Lung (tissue), 12 donors: ENCODE data around the gene GPC5. TPM values are rescaled to one million over a fixed set of nuclear protein-coding genes. Genes with fewer than 3 reads are reported as not detected.

Source experiments
- ATAC-seq: fragments of 200-7000 bp; cut with Tn5 transposase; one replicate; pipeline ENCODE4 v1.9.1; 2020; ENCODE audit warnings: moderate number of reproducible peaks; ENCODE audit not compliant: insufficient read depth, low FRiP score
- DNase-seq, 3 donors: peaks; one replicate each; pipeline ENCODE4 v3.0.0-alpha.2; 2013 to 2017
- H3K27ac ChIP-seq, 2 donors: one replicate each; pipeline ENCODE4 v1.5.1; 2013; ENCODE audit warnings: mild to moderate bottlenecking in 2 of 2, moderate library complexity in 2 of 2, control low read depth in 1 of 2, inconsistent platforms in 1 of 2, low read depth in 1 of 2, low read length in 1 of 2
- H3K27me3 ChIP-seq, 3 donors: one replicate each; pipeline ENCODE4 v1.5.1; 2013; ENCODE audit warnings: low read length in 2 of 3; ENCODE audit not compliant: control insufficient read depth in 3 of 3, insufficient read depth in 3 of 3
- H3K36me3 ChIP-seq, 4 donors: one replicate each; pipeline ENCODE4 v1.5.1; 2013; ENCODE audit warnings: low read length in 4 of 4, mild to moderate bottlenecking in 1 of 4, moderate library complexity in 1 of 4; ENCODE audit not compliant: control insufficient read depth in 4 of 4, insufficient read depth in 4 of 4
- H3K4me1 ChIP-seq, 5 donors: one replicate each; pipeline ENCODE4 v1.5.1; 2013; ENCODE audit warnings: low read length in 5 of 5, mild to moderate bottlenecking in 2 of 5, moderate library complexity in 1 of 5; ENCODE audit not compliant: control insufficient read depth in 5 of 5, insufficient read depth in 5 of 5
- H3K4me3 ChIP-seq: one replicate; pipeline ENCODE4 v1.5.1; 2013; ENCODE audit warnings: mild to moderate bottlenecking, control low read depth, moderate library complexity
- H3K9ac ChIP-seq, 2 donors: one replicate each; pipeline ENCODE4 v1.5.1; 2013; ENCODE audit warnings: low read length in 2 of 2, control low read depth in 1 of 2; ENCODE audit not compliant: insufficient read depth in 1 of 2
- H3K9me3 ChIP-seq, 4 donors: one replicate each; pipeline ENCODE4 v1.5.1; 2013; ENCODE audit warnings: low read length in 3 of 4, mild to moderate bottlenecking in 1 of 4, moderate library complexity in 1 of 4; ENCODE audit not compliant: control insufficient read depth in 4 of 4, insufficient read depth in 3 of 4
- WGBS, 2 donors: extraction: QIAGEN DNeasy Blood & Tissue Kit; methylation state at CpG; one replicate each; pipeline ENCODE4 v1.1.7; 2013; 5-methylcytosine and 5-hydroxymethylcytosine counted together
- polyA plus RNA-seq, 2 donors: library from polyadenylated mRNA; stranded (reverse); fragments of 200-250 nt; gene quantifications; one replicate each; pipeline ENCODE4 v1.2.1, GENCODE V29; 2013
- total RNA-seq, 2 donors: library from RNA; depleted of rRNA in 1 of 2; stranded (reverse); fragments of >200 nt in 1 of 2; gene quantifications; one replicate each; pipeline ENCODE4 v1.2.1, GENCODE V29; 2014 to 2021
- TF ChIP-seq, protein P1 (sequence below): IDR thresholded peaks from 2 replicates; pipeline ENCODE4 v1.5.1; 2012; ENCODE audit warnings: mild to moderate bottlenecking; ENCODE audit errors: control extremely low read depth, extremely low read depth
- donor health status: control.
- donor health status: control.
- donor health status: Bipolar disorder and iron deficiency.
- donor health status: healthy.
- donor health status: DM: yes; HTN: yes; CAD: no.

GPC5 gene
- total and polyA plus RNA-seq, 4 donors, result 0.55 to 37.3 (median 4.4) TPM

- Histone ChIP-seq H3K9ac (no peak overlapping the region), H3K36me3 (no peaks in the 10 kb centered on the region), H3K27me3 (no peaks in the 10 kb centered on the region), H3K4me1 (no peaks in the 10 kb centered on the region), H3K4me3 (no peak overlapping the region), H3K27ac (no peak overlapping the region), H3K9me3 (no peaks in the 10 kb centered on the region)
- peak; percentile 66 to 94 (median 90) for DNase-seq
- 79 to 88% methylated on average over 2 of the region's 2 CpGs for WGBS, 2 donors
- ATAC-seq, result no peak
- TF ChIP-seq, protein P1, sequence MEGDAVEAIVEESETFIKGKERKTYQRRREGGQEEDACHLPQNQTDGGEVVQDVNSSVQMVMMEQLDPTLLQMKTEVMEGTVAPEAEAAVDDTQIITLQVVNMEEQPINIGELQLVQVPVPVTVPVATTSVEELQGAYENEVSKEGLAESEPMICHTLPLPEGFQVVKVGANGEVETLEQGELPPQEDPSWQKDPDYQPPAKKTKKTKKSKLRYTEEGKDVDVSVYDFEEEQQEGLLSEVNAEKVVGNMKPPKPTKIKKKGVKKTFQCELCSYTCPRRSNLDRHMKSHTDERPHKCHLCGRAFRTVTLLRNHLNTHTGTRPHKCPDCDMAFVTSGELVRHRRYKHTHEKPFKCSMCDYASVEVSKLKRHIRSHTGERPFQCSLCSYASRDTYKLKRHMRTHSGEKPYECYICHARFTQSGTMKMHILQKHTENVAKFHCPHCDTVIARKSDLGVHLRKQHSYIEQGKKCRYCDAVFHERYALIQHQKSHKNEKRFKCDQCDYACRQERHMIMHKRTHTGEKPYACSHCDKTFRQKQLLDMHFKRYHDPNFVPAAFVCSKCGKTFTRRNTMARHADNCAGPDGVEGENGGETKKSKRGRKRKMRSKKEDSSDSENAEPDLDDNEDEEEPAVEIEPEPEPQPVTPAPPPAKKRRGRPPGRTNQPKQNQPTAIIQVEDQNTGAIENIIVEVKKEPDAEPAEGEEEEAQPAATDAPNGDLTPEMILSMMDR, result no peak
These were observed 640.5 kb downstream of the GPC5 start for GRCh38 chr13:92038905-92039304.

DNA sequence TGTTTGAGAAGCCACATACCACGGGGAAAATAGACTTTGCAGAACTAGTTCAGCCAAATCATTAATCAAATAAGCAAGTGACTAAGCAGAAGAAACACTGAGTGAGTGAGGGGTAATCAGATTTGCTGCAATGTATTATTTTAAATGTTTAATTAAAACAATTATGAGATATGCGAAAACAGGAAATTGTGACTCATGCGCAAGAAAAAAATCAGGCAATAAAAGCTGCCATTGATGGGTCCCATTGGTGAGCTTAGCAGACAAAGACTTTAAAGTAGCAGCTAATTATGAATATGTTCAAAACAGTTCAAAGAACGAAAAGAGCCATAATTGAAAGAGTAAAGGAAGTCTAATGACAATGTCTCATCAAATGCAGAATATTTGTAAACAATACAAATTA lies 644.1 kb downstream of the GPC5 start:
- DNase-seq (peak in 2 of 3 donors; percentile 45 to 59), ATAC-seq (no peak)
- TF ChIP-seq, protein P1, result no peak
- Histone ChIP-seq H3K36me3 (no peaks in the 10 kb centered on the region), H3K27ac (no peak overlapping the region), H3K27me3 (no peaks in the 10 kb centered on the region), H3K4me1 (no peaks in the 10 kb centered on the region), H3K9ac (no peak overlapping the region), H3K4me3 (no peak overlapping the region), H3K9me3 (no peaks in the 10 kb centered on the region)
- 66 to 69% methylated on average over 4 of the region's 4 CpGs for WGBS, 2 donors

GRCh38 chr13:92044351-92044750 lies 645.9 kb downstream of the GPC5 start:
- Histone ChIP-seq H3K4me3 (no peak overlapping the region), H3K27ac (no peak overlapping the region), H3K9ac (no peak overlapping the region), H3K27me3 (no peaks in the 10 kb centered on the region), H3K9me3 (no peaks in the 10 kb centered on the region), H3K4me1 (no peaks in the 10 kb centered on the region), H3K36me3 (no peaks in the 10 kb centered on the region)
- ATAC-seq, result no peak
- DNase-seq, result peak in 1 of 3 donors; percentile 50
- 74 to 89% methylated on average over 3 of the region's 3 CpGs for WGBS, 2 donors
- TF ChIP-seq, protein P1, result no peak

DNA sequence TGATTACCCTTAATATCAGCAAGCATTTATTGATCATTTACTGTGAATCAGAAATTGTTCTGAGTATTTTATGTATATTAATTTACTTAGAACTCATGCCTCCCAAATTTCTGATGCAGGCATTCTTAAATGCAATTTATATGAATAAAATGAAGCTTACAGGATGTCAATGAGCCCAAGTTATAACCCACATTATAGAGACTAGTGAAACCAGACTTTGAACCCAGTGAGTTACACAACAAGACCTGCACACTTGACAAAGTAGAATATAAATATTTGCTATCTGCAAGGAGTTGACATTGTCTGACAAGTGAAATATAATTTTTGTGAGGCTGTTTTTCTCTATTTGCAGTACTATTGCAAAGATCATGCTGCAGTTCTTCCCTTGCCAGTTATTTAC lies 656.0 kb downstream of the GPC5 start:
- ATAC-seq (no peak), DNase-seq (no peak)
- Histone ChIP-seq H3K27me3 (no peaks in the 10 kb centered on the region), H3K9me3 (no peaks in the 10 kb centered on the region), H3K9ac (no peak overlapping the region), H3K36me3 (no peaks in the 10 kb centered on the region), H3K4me1 (no peaks in the 10 kb centered on the region), H3K4me3 (no peak overlapping the region), H3K27ac (no peak overlapping the region)
- TF ChIP-seq, protein P1, result no peak
